Measurements from ENCODE around the gene HOXD10. TPM values are rescaled to one million over a fixed set of nuclear protein-coding genes. Genes with fewer than 3 reads are reported as not detected.

Gene HOXD10
- total and polyA plus RNA-seq, 9 of the 15 experiments (the other 6 are each of a cell fraction or from before 2014, with no cell fraction given), result not detected

GRCh38 chr2:176079831-176080539 lies 36.6 kb upstream of the HOXD10 start:
- peak overlapping the region in 1 of 2 experiments; percentile 89; a peak in 3 of 4 replicates for H3K9ac ChIP-seq (ENCODE audit: insufficient read depth in 1 of 2, low read depth in 2 of 2, low read length in 2 of 2)
- H3K36me3 ChIP-seq (ENCODE audit: control insufficient read depth, insufficient read depth, low read length), result no peaks in the 10 kb centered on the region
- FAIRE-seq, result no peak
- peak; percentile 97 for ATAC-seq
- ChIA-PET CTCF (ENCODE audit: low intra/inter-chr PET ratio) (interaction anchor here (0.6 to 3.8 kb wide), 14 partner anchors 10 to 1826 kb away, joined by 3 to 36 read pairs (median 4); no protein-coding TSS in a partner anchor), POLR2A (interaction anchor here (0.6 to 1.0 kb wide), 3 partner anchors 77 to 911 kb away, joined by 3 to 4 read pairs (median 3); partner anchors contain the start of gene LNPK)
- H3K27me3 ChIP-seq (ENCODE audit: control insufficient read depth in 2 of 2, insufficient read depth in 2 of 2, low read length in 2 of 2), result peaks cover 49 to 68% of the 10 kb centered on the region in 2 experiments
- BruUV-seq (replicated peaks), result no TSS peak
- under 1% methylated on average over 57 of the region's 86 CpGs for WGBS (ENCODE audit: insufficient coverage, low coverage, missing lambda C conversion rate)
- no peaks in the 10 kb centered on the region for H3K79me2 ChIP-seq (ENCODE audit: control insufficient read depth, insufficient read depth, low read length)
- H3K4me1 ChIP-seq (replicated peaks in 1 of 2; ENCODE audit: control insufficient read depth in 2 of 2, insufficient read depth in 2 of 2, low read length in 2 of 2), result peaks cover 3 to 29% of the 10 kb centered on the region in 2 experiments; a peak in 3 of 5 replicates
- peak; percentile 84 to 95 (median 94) for DNase-seq (ENCODE audit: extremely low read depth in 1 of 4, low spot score in 3 of 4)
- no peaks in the 10 kb centered on the region for H3K9me1 ChIP-seq (ENCODE audit: control insufficient read depth, insufficient read depth, low read length)
- H3K4me3 ChIP-seq, result peak overlapping the region; percentile 52
- peaks cover 10% of the 10 kb centered on the region for H3K9me3 ChIP-seq (replicated peaks; ENCODE audit: control insufficient read depth, insufficient read depth, low read depth, low read length)
- no peaks in the 10 kb centered on the region for H4K20me1 ChIP-seq (replicated peaks; ENCODE audit: control insufficient read depth, insufficient read depth, low read length)
- H3K27ac ChIP-seq (ENCODE audit: extremely low read depth, low read depth, low read length), result no peak overlapping the region
- intact Hi-C loops (cut with micrococcal nuclease) (loop anchor here (1.0 to 10.0 kb wide), 3 partner anchors 116 to 389 kb away; no protein-coding TSS in a partner anchor), in situ Hi-C loops (cut with MboI) (loop anchor here (10.0 to 25.0 kb wide), 3 partner anchors 395 to 1043 kb away; no protein-coding TSS in a partner anchor)
- H2AFZ ChIP-seq (ENCODE audit: low read depth, low read length), result peak overlapping the region; percentile 79
- peak overlapping the region; percentile 84 for H3K4me2 ChIP-seq (ENCODE audit: insufficient read depth, low read length)
- TF ChIP-seq MAZ (CRISPR knock-in tag; conservative IDR thresholded peaks at IDR 0.05 in 1 of 2, IDR thresholded peaks at IDR 0.05 in 1 of 2), result peak; percentile 45 to 90; a peak in 3 of 4 replicates
- no peak for TF ChIP-seq BCL6 (CRISPR knock-in tag; IDR thresholded peaks at IDR 0.05)
- TF ChIP-seq MGA (IDR thresholded peaks at IDR 0.05), result no peak
- TF ChIP-seq CREM (IDR thresholded peaks at IDR 0.05; ENCODE audit: low read depth), result peak; percentile 48; the same call in 1 of the 2 replicates
- TF ChIP-seq SMC3 (conservative IDR thresholded peaks at IDR 0.05; ENCODE audit: insufficient read depth, low read depth, low read length), result peak; percentile 90
- TF ChIP-seq SAFB (IDR thresholded peaks at IDR 0.05; ENCODE audit: borderline replicate concordance, low read depth, low read length), result 0 out of 2 replicates have a peak, but pooled peaks have one; percentile 24
- TF ChIP-seq ESRRA (IDR thresholded peaks at IDR 0.05; ENCODE audit: borderline replicate concordance, low read depth), result peak; percentile 34; the same call in 1 of the 2 replicates
- peak; percentile 89 to 94 for TF ChIP-seq RAD21 (CRISPR knock-in tag; conservative IDR thresholded peaks at IDR 0.05 in 1 of 2, IDR thresholded peaks at IDR 0.05 in 1 of 2)
- no peak for TF ChIP-seq ZNF12 (CRISPR knock-in tag; IDR thresholded peaks at IDR 0.05)
